Natural killer cell (primary cell): Measurements from ENCODE around the gene PCDHB16. TPM values are rescaled to one million over a fixed set of nuclear protein-coding genes. Genes with fewer than 3 reads are reported as not detected.
"Not testable (repeated sequence)": the region's sequence is repeated elsewhere in the genome, so short reads cannot be mapped to it uniquely, and the experiment has no call there.

ENCODE experiments used
- ATAC-seq, 3 donors: fragments of 150-1000 bp in 2 of 3; fragments of 200-7000 bp in 1 of 3; cut with Tn5 transposase; 1 replicate in 1 of 3; 2 replicates in 2 of 3; pipeline ENCODE4 v1.10.0; 2021; ENCODE audit warnings: mild to moderate bottlenecking in 2 of 3, moderate library complexity in 2 of 3
- DNase-seq, 2 donors: peaks; one replicate each; pipeline versions ENCODE4 v3.0.0 to v3.0.0-alpha.2; 2013 to 2021; ENCODE audit warnings: mixed read lengths in 1 of 2
- H3K27ac ChIP-seq: one replicate; pipeline ENCODE4 v1.5.1; 2013; ENCODE audit warnings: mild to moderate bottlenecking, low read length
- H3K27me3 ChIP-seq: one replicate; pipeline ENCODE4 v1.6.1; 2013; ENCODE audit warnings: low read length; ENCODE audit not compliant: control insufficient read depth, insufficient read depth
- H3K36me3 ChIP-seq: one replicate; pipeline ENCODE4 v1.6.1; 2013; ENCODE audit warnings: low read length; ENCODE audit not compliant: control insufficient read depth, insufficient read depth
- H3K4me1 ChIP-seq: one replicate; pipeline ENCODE4 v1.6.1; 2013; ENCODE audit warnings: low read length; ENCODE audit not compliant: control insufficient read depth, insufficient read depth
- H3K4me3 ChIP-seq: one replicate; pipeline ENCODE4 v1.5.1; 2013; ENCODE audit warnings: low read length
- H3K9me3 ChIP-seq: one replicate; pipeline ENCODE4 v1.6.1; 2013; ENCODE audit warnings: low read length; ENCODE audit not compliant: control insufficient read depth, insufficient read depth
- H3K27ac Mint-ChIP-seq, 2 donors: one replicate each; pipeline ENCODE4 v1.8.0; 2022; ENCODE audit warnings: mild to moderate bottlenecking in 2 of 2, mixed read lengths in 2 of 2, moderate library complexity in 1 of 2
- H3K27me3 Mint-ChIP-seq, 2 donors: one replicate each; pipeline ENCODE4 v1.8.0; 2022; ENCODE audit warnings: low read depth in 2 of 2, mixed read lengths in 2 of 2
- H3K36me3 Mint-ChIP-seq: one replicate; pipeline ENCODE4 v1.8.0; 2022; ENCODE audit warnings: mixed read lengths
- H3K4me1 Mint-ChIP-seq, 2 donors: one replicate each; pipeline ENCODE4 v1.8.0; 2022; ENCODE audit warnings: mixed read lengths in 2 of 2
- H3K4me3 Mint-ChIP-seq: one replicate; pipeline ENCODE4 v1.8.0; 2022; ENCODE audit warnings: mild to moderate bottlenecking, moderate library complexity, mixed read lengths
- H3K9me3 Mint-ChIP-seq, 2 donors: one replicate each; pipeline ENCODE4 v1.8.0; 2022; ENCODE audit warnings: mixed read lengths in 2 of 2
- WGBS: methylation state at CpG from one replicate; pipeline ENCODE4 v1.1.7; 2013; ENCODE audit warnings: missing lambda C conversion rate; ENCODE audit not compliant: insufficient coverage; 5-methylcytosine and 5-hydroxymethylcytosine counted together
- intact Hi-C: fragments of 100-400 bp; cut with micrococcal nuclease; formaldehyde crosslinking; loops from one replicate; pipeline ENCODE4 v1.14.2; 2022
- total RNA-seq, 4 donors: library from RNA; stranded (reverse); fragments of 120-200 nt in 1 of 4; gene quantifications; one replicate each; pipeline versions ENCODE4 v1.2.3 to v1.2.4, GENCODE V29; 2013 to 2022
- TF ChIP-seq, protein P1 (sequence below): fragments of 200-600 bp; IDR thresholded peaks from one replicate; pipeline ENCODE4 v1.8.0; 2022; ENCODE audit warnings: antibody characterized with exemption

Gene PCDHB16
- total RNA-seq, 3 donors from 2014 or later (not counting 1 experiment from before 2014, with no cell fraction given): not detected

DNA sequence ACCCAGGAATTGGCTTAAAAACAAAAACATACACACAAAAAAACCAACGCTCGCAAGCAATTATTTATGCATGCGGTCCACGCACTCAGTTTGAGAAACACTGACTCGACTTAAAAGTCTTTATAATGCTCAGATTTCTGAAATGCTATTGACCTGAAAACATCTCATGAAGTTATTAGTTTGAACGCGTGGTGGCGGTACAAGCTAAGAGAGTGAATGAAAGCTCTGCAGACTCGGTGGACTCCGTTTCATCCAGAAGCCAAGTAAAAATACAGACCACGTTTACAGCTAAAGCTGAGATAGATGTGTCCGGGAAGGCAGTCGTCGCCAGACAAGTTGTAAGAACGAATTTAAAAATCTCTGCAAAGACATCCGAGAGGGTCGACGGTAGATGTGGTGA lies 32.4 kb upstream of the PCDHB16 start, which contains the start of gene PCDHB6:
Gene PCDHB6, plus strand, starts transcription at position 246 of the 400 bp plus-strand sequence. CDS start 201 bp downstream, outside the sequence.
- Histone ChIP-seq H3K9me3 (peaks cover 4% of the 10 kb centered on the region), H3K36me3 (no peaks in the 10 kb centered on the region), H3K27me3 (peaks cover 4% of the 10 kb centered on the region), H3K27ac (no peak within 1 kb of the TSS), H3K4me1 (no peaks in the 10 kb centered on the region), H3K4me3 (no peak within 1 kb of the TSS)
- TF ChIP-seq, protein P1, sequence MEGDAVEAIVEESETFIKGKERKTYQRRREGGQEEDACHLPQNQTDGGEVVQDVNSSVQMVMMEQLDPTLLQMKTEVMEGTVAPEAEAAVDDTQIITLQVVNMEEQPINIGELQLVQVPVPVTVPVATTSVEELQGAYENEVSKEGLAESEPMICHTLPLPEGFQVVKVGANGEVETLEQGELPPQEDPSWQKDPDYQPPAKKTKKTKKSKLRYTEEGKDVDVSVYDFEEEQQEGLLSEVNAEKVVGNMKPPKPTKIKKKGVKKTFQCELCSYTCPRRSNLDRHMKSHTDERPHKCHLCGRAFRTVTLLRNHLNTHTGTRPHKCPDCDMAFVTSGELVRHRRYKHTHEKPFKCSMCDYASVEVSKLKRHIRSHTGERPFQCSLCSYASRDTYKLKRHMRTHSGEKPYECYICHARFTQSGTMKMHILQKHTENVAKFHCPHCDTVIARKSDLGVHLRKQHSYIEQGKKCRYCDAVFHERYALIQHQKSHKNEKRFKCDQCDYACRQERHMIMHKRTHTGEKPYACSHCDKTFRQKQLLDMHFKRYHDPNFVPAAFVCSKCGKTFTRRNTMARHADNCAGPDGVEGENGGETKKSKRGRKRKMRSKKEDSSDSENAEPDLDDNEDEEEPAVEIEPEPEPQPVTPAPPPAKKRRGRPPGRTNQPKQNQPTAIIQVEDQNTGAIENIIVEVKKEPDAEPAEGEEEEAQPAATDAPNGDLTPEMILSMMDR: no peak
- peaks cover 3 to 8% of the 10 kb centered on the region in 2 donors for H3K9me3 Mint-ChIP-seq
- 21% methylated on average over 18 of the region's 18 CpGs for WGBS
- ATAC-seq: no peak
- DNase-seq: peak in 1 of 2 donors; percentile 19
- H3K4me1 Mint-ChIP-seq: peaks cover 0 to 4% of the 10 kb centered on the region in 2 donors
- intact Hi-C loops: no loop called here
- H3K27me3 Mint-ChIP-seq: peaks cover 0 to 10% of the 10 kb centered on the region in 2 donors
- no peak within 1 kb of the TSS for H3K27ac Mint-ChIP-seq
- no peak within 1 kb of the TSS for H3K4me3 Mint-ChIP-seq
- peaks cover 16% of the 10 kb centered on the region for H3K36me3 Mint-ChIP-seq

DNA sequence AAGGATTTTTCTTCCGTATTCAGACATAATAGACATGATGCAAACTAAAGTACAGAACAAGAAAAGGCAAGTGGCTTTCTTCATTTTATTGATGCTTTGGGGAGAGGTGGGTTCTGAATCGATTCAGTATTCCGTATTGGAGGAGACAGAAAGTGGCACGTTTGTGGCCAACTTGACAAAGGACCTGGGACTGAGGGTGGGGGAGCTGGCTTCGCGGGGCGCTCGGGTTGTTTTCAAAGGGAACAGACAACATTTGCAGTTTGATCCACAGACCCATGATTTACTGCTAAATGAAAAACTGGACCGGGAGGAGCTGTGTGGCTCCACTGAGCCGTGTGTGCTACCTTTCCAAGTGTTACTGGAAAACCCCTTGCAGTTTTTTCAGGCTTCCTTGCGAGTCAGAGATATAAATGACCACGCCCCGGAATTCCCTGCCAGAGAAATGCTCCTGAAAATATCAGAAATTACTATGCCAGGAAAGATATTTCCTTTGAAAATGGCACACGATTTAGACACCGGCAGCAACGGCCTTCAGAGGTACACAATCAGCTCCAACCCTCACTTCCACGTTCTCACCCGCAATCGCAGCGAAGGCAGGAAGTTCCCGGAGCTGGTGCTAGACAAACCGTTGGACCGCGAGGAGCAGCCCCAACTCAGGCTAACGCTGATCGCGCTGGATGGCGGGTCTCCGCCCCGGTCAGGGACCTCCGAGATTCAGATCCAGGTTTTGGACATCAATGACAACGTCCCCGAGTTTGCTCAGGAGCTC lies 31.8 kb upstream of the PCDHB16 start:
- WGBS: 48% methylated on average over 33 of the region's 33 CpGs
- Histone ChIP-seq H3K36me3 (no peaks in the 10 kb centered on the region), H3K4me1 (no peaks in the 10 kb centered on the region), H3K27me3 (peaks cover 4% of the 10 kb centered on the region), H3K9me3 (peaks cover 4% of the 10 kb centered on the region), H3K4me3 (no peak overlapping the region), H3K27ac (no peak overlapping the region)
- H3K9me3 Mint-ChIP-seq: peaks cover 3 to 8% of the 10 kb centered on the region in 2 donors
- H3K4me1 Mint-ChIP-seq: peaks cover 0 to 4% of the 10 kb centered on the region in 2 donors
- no peak overlapping the region for H3K4me3 Mint-ChIP-seq
- intact Hi-C loops: no loop called here
- peaks cover 0 to 10% of the 10 kb centered on the region in 2 donors for H3K27me3 Mint-ChIP-seq
- TF ChIP-seq, protein P1: no peak
- ATAC-seq (no peak), DNase-seq (no peak)
- peaks cover 16% of the 10 kb centered on the region for H3K36me3 Mint-ChIP-seq
- no peak overlapping the region for H3K27ac Mint-ChIP-seq

DNA sequence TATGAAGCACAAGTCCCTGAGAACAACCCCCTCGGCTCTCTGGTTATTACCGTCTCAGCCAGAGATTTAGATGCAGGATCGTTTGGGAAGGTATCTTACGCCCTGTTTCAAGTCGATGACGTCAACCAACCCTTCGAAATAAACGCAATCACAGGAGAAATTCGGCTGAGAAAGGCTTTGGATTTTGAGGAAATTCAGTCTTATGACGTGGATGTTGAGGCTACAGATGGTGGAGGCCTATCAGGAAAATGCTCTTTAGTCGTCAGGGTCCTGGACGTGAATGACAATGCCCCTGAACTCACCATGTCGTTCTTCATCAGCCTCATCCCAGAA lies 31.2 kb upstream of the PCDHB16 start:
- 43% methylated on average over 13 of the region's 13 CpGs for WGBS
- H3K4me1 ChIP-seq: no peaks in the 10 kb centered on the region
- H3K27me3 ChIP-seq: peaks cover 4% of the 10 kb centered on the region
- Mint-ChIP-seq H3K27me3 (peaks cover 0 to 13% of the 10 kb centered on the region in 2 donors), H3K4me3 (no peak overlapping the region), H3K4me1 (peaks cover 0 to 4% of the 10 kb centered on the region in 2 donors), H3K9me3 (peaks cover 3 to 8% of the 10 kb centered on the region in 2 donors), H3K36me3 (peaks cover 20% of the 10 kb centered on the region), H3K27ac (no peak overlapping the region)
- H3K36me3 ChIP-seq: no peaks in the 10 kb centered on the region
- ATAC-seq: no peak
- TF ChIP-seq, protein P1: no peak
- H3K27ac ChIP-seq: no peak overlapping the region
- DNase-seq: no peak
- H3K4me3 ChIP-seq: no peak overlapping the region
- intact Hi-C loops: no loop called here
- H3K9me3 ChIP-seq: peaks cover 8% of the 10 kb centered on the region

DNA sequence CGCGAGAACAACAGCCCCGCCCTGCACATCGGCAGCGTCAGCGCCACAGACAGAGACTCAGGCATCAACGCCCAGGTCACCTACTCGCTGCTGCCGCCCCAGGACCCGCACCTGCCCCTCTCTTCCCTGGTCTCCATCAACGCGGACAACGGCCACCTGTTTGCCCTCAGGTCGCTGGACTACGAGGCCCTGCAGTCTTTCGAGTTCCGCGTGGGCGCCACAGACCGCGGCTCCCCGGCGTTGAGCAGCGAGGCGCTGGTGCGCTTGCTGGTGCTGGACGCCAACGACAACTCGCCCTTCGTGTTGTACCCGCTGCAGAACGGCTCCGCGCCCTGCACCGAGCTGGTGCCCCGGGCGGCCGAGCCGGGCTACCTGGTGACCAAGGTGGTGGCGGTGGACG lies 30.6 kb upstream of the PCDHB16 start:
- Mint-ChIP-seq H3K36me3 (peaks cover 26% of the 10 kb centered on the region), H3K27me3 (peaks cover 0 to 20% of the 10 kb centered on the region in 2 donors)
- H3K4me3 Mint-ChIP-seq, H3K4me1 ChIP-seq, ATAC-seq, H3K27me3 ChIP-seq, H3K27ac Mint-ChIP-seq, H3K36me3 ChIP-seq, DNase-seq, H3K27ac ChIP-seq, H3K9me3 Mint-ChIP-seq, H3K4me3 ChIP-seq, H3K4me1 Mint-ChIP-seq, intact Hi-C loops: not testable (repeated sequence)
- peaks cover 12% of the 10 kb centered on the region for H3K9me3 ChIP-seq
- 42% methylated on average over 30 of the region's 41 CpGs for WGBS

DNA sequence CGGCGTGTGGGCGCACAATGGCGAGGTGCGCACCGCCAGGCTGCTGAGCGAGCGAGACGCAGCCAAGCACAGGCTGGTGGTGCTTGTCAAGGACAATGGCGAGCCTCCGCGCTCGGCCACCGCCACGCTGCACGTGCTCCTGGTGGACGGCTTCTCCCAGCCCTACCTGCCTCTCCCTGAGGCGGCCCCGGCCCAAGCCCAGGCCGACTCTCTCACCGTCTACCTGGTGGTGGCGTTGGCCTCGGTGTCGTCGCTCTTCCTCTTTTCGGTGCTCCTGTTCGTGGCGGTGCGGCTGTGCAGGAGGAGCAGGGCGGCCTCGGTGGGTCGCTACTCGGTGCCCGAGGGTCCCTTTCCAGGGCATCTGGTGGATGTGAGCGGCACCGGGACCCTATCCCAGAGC lies 30.1 kb upstream of the PCDHB16 start:
- H3K27me3 ChIP-seq, ATAC-seq, H3K9me3 Mint-ChIP-seq, intact Hi-C loops, H3K4me3 Mint-ChIP-seq, H3K36me3 ChIP-seq, H3K4me3 ChIP-seq, H3K27ac ChIP-seq, H3K4me1 ChIP-seq, H3K4me1 Mint-ChIP-seq, H3K27ac Mint-ChIP-seq, DNase-seq: not testable (repeated sequence)
- 38% methylated on average over 33 of the region's 36 CpGs for WGBS
- peaks cover 30% of the 10 kb centered on the region for H3K36me3 Mint-ChIP-seq
- peaks cover 0 to 22% of the 10 kb centered on the region in 2 donors for H3K27me3 Mint-ChIP-seq
- H3K9me3 ChIP-seq: peaks cover 16% of the 10 kb centered on the region
